Kidney capillary endothelial cell (primary cell): ENCODE results near the gene CYB5B.

Source experiments
- DNase-seq: peaks from one replicate; pipeline ENCODE4 v3.0.0-alpha.2; 2018; ENCODE audit warnings: low spot score

The CYB5B gene

GRCh38 chr16:69448470-69449193 is 24.2 kb downstream of the CYB5B start:
- DNase-seq = no peak

- no peak for DNase-seq
Measured at GRCh38 chr16:69451166-69451565, 26.7 kb downstream of the CYB5B start.

- DNase-seq = no peak
Measured at GRCh38 chr16:69453936-69454335, 29.5 kb downstream of the CYB5B start.

- no peak for DNase-seq
Measured at GRCh38 chr16:69463876-69464275, 39.5 kb downstream of the CYB5B start.

GRCh38 chr16:69465083-69465721 is 40.8 kb downstream of the CYB5B start:
- no peak for DNase-seq

GRCh38 chr16:69465881-69466280 is 41.5 kb downstream of the CYB5B start:
- no peak for DNase-seq

GRCh38 chr16:69466547-69466946 is 42.1 kb downstream of the CYB5B start:
- no peak for DNase-seq

GRCh38 chr16:69467080-69467479 is 42.7 kb downstream of the CYB5B start:
- DNase-seq = no peak

- DNase-seq = no peak
Measured at GRCh38 chr16:69467531-69468204, 43.2 kb downstream of the CYB5B start.

- DNase-seq = peak; percentile 19
Measured at GRCh38 chr16:69469807-69470561, 45.6 kb downstream of the CYB5B start.

- no peak for DNase-seq
Measured at GRCh38 chr16:69471121-69471520, 46.7 kb downstream of the CYB5B start.

GRCh38 chr16:69474408-69474807 is 50.0 kb downstream of the CYB5B start:
- DNase-seq = no peak

- peak; percentile 65 for DNase-seq
Measured at GRCh38 chr16:69476920-69477443, 52.6 kb downstream of the CYB5B start.

- no peak for DNase-seq
Measured at GRCh38 chr16:69477546-69477945, 53.1 kb downstream of the CYB5B start.

- DNase-seq = no peak
Measured at GRCh38 chr16:69478685-69479084, 54.3 kb downstream of the CYB5B start.

GRCh38 chr16:69479775-69480174 is 55.4 kb downstream of the CYB5B start:
- DNase-seq = no peak

- peak; percentile 33 for DNase-seq
Measured at GRCh38 chr16:69481901-69482341, 57.5 kb downstream of the CYB5B start.

- peak; percentile 80 for DNase-seq
Measured at GRCh38 chr16:69482410-69482991, 58.1 kb downstream of the CYB5B start.

GRCh38 chr16:69483611-69484010 is 59.2 kb downstream of the CYB5B start:
- DNase-seq = no peak

- no peak for DNase-seq
Measured at GRCh38 chr16:69485361-69485760, 60.9 kb downstream of the CYB5B start.

GRCh38 chr16:69485816-69486215 is 61.4 kb downstream of the CYB5B start:
- DNase-seq = no peak

- DNase-seq = no peak
Measured at GRCh38 chr16:69486272-69486671, 61.9 kb downstream of the CYB5B start.
